ENCODE data around the gene CRCP. TPM values are rescaled to one million over a fixed set of nuclear protein-coding genes. Genes with fewer than 3 reads are reported as not detected.

Gene CRCP
- 8.8 and 30.0 TPM in 2 replicates for polyA plus RNA-seq

GRCh38 chr7:66114743-66115649 is at the start of gene CRCP:
TSS of gene CRCP (plus strand) at chr7:66114847. CDS start at chr7:66114963, 116 bp downstream.

GRCh38 chr7:66075590-66076461 is 38.8 kb upstream of the CRCP start, which contains the start of gene ASL:
TSS of gene ASL (plus strand) at chr7:66075819. CDS start at chr7:66076082, 263 bp downstream.

Other genes with a start within 250 kb of the CRCP start
- gene VKORC1L1, start 241.8 kb upstream of the CRCP start, polyA plus RNA-seq: 18.9 and 38.9 TPM in 2 replicates
- gene GUSB, start 132.6 kb upstream of the CRCP start, polyA plus RNA-seq: 3.8 and 6.9 TPM in 2 replicates
- 15.0 and 24.5 TPM in 2 replicates for gene ASL, start 39.0 kb upstream of the CRCP start, polyA plus RNA-seq
- gene TPST1, start 90.5 kb downstream of the CRCP start, polyA plus RNA-seq: 27.8 and 28.4 TPM in 2 replicates